GM21737 (cell line): ENCODE measurements around the gene DNAJC1.
A peak's percentile ranks its signal among the peaks of the same experiment; 100 is the strongest.
"Not testable (repeated sequence)": the region's sequence is repeated elsewhere in the genome, so short reads cannot be mapped to it uniquely, and the experiment has no call there.

ENCODE experiments used
- ATAC-seq: cut with Tn5 transposase; IDR thresholded peaks from one replicate; pipeline ENCODE4 v1.9.1; 2021; ENCODE audit warnings: mild to moderate bottlenecking, moderate library complexity; ENCODE audit not compliant: unreplicated experiment

The DNAJC1 gene, protein sequence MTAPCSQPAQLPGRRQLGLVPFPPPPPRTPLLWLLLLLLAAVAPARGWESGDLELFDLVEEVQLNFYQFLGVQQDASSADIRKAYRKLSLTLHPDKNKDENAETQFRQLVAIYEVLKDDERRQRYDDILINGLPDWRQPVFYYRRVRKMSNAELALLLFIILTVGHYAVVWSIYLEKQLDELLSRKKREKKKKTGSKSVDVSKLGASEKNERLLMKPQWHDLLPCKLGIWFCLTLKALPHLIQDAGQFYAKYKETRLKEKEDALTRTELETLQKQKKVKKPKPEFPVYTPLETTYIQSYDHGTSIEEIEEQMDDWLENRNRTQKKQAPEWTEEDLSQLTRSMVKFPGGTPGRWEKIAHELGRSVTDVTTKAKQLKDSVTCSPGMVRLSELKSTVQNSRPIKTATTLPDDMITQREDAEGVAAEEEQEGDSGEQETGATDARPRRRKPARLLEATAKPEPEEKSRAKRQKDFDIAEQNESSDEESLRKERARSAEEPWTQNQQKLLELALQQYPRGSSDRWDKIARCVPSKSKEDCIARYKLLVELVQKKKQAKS

DNA sequence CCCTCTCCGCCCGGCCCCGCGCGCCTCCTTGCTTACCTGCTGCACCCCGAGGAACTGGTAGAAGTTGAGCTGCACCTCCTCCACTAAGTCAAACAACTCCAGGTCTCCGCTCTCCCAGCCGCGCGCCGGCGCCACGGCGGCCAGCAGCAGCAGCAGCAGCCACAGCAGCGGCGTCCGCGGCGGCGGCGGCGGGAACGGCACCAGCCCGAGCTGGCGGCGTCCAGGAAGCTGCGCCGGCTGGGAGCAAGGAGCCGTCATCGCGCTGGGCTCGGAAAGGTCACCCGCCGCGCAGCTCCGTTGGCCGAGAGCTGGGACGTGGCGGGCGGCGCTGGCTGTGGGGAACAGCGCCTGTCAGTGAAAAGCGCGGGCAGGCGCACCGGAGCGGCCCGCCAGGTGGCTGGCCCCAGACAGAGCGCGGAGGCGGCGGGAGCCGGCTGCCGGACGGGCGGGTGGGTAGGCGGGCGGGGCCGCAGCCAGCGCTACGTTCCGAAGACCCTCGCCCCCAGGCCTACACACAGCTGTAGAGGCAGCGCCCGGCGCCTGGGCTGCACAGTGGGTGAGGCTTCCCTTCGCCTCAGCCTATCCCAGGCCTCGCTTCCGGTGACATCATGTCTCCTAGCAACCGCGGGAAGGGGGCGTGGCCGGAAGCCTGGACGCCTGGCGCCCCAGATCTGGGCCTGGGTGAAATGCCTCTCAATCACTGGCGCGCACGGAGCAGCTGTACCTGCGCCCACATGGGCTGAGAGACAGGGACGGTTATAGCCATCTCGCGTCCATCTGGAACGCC lies at the start of gene DNAJC1:
DNAJC1 (minus strand) TSS at position 554 of the 787 bp plus-strand sequence; CDS start at position 258, 296 bp downstream.
- ATAC-seq = peak; percentile 98

DNA sequence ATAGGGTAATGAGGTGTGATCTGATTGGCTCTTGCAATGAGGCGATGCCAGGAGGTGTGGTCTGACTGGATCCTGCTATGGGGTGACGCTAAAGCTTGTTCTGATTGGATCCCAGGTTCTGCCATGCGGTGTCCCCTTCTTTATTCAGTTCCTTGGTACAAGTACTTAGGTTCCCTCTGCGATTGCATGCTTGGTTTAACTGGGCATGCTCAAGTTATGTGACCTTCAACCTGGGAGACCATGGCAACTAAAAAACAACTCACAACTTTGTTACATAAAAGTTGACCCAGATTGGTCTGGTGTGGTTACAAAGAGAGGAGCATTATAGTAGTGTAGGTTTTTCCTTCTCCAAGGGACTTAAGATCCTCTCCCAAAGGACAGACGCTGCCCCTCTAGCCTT lies 49.5 kb upstream of the DNAJC1 start:
- no peak for ATAC-seq

DNA sequence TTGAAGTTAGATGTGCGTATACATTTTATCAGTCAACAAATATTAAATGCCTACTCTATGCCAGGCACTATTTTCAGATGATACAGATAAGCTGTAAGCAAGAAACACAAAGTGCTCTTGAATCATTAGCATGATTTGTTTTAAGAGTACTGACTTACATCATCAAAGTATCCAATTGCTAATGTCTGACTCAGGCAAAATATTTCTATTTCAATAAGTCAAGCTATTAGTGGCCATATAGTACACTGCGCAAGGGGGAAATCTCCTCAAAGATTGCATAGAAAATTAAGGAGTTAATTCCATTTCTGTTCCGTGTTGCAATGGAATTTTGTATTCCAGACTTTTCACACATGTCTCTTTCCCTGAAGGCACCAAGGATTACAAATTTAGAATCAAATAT lies 46.1 kb upstream of the DNAJC1 start:
- no peak for ATAC-seq

DNA sequence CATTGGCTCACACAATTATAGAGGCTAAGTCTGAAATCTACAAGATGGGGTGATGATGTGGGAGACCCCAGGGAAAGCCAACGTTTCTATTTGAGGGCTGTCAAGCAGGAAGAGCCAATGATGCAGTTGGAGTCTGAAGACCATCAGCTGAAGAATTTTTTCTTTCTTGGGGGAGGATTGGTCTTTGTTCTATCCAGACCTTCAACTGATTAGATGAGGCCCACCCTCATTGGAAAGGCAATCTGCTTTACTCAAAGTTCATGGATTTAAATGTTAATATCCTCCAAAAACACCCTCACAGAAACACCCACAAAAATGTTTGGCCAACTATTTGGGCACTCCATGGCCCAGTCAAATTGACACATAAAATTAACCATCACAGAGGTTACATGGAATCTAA lies 44.3 kb upstream of the DNAJC1 start:
- no peak for ATAC-seq

DNA sequence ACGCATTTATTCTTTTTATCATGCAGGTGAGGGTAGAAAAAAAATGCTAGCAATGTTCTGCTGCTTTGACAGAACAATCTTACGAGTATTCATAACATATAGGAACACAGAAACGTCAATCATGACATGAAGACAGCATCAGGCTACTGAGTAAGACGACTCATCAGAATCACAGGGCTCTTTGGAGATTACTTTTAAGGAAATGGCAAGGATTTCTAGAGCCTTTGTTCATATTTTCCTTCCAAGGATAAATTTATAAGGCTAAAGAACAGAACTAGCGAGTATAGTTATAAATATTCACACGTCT lies 39.8 kb upstream of the DNAJC1 start:
- no peak for ATAC-seq

DNA sequence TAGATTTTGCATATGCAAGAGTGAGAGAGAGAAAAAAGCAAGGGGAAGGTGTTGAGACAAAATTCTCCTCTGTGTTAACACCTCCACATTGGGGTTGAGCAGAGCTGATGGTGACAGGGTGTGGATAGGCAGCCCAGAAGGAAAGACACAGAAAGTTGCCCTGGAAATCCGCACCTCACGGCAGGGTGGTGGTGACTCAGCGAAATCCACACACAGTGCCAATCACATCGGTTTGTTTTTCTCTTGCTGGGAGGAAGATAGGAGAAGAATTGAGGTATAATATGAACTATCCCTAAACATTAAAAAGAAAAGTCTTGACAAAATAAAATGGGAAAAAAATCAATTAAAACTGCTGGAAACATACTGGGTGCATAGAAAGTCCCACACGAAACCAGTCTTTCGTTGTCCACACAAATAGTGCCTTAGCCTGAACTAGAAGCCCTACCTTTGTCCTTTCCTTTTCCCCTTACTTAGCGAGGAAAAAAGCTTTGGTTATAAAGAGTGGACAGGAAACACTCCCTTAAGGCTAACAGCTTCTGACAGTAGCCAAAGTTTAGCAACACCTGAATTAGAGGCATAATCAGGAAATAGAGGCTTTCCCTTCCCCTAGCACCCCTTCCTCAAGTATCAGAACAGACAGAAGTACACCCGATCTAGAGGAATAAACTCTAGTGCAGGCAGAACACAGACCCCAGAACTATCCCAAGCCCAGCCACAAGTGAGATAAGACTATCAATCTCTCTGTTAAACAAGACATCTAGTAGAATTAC lies 39.2 kb upstream of the DNAJC1 start:
- ATAC-seq = no peak

DNA sequence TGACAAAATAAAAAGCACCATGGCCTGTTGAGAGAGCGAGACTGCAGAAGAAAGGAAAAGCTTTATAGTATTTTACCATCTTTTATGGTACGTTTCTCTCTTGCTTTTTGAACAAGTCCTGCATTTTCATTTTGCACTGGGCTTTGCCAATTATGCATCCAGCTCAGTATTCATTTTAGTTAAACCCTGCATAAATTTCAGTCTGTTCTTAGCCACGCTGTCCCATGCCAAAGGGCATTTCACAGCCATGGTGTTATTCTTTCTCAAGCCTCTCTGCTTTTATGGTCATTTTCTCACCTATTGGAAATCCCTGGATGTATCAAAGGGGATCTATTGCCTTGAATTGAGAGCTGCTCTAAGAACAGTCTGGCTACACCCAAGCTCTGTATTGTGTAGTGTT lies 30.8 kb upstream of the DNAJC1 start:
- no peak for ATAC-seq

DNA sequence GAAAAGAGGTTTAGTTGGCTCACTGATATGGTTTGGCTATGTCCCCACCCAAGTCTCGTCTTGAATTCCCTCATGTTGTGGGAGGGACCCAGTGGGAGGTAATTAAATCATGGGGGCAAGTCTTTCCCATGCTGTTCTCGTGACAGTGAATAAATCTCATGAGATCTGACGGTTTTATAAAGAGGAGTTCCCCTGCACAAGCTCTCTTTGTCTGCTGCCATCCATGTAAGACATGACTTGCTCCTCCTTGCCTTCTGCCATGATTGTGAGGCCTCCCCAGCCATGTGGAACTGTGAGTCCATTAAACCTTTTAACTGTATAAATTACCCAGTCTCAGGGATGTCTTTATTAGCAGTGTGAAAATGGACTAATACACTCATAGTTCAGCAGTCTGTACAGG lies 28.7 kb upstream of the DNAJC1 start:
- not testable (repeated sequence) for ATAC-seq

DNA sequence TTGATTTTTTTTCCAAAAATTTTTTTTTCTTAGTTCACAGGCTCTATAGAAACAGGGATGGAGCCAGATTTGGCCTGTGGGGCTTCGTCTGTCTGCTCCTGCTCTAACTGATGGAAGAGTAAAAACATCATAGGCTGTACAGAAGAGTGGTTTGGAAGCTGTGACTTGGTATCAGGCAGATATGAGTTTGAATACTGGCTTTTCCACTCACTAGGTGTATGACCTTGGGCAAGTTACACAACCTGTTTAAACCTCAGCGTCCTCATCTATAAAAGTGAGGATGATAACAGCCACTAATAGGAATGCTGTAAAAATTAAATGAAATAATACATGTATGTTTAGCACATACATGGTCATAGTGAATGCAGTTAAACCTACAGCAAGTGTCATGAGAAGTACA lies 26.9 kb upstream of the DNAJC1 start:
- ATAC-seq = no peak

DNA sequence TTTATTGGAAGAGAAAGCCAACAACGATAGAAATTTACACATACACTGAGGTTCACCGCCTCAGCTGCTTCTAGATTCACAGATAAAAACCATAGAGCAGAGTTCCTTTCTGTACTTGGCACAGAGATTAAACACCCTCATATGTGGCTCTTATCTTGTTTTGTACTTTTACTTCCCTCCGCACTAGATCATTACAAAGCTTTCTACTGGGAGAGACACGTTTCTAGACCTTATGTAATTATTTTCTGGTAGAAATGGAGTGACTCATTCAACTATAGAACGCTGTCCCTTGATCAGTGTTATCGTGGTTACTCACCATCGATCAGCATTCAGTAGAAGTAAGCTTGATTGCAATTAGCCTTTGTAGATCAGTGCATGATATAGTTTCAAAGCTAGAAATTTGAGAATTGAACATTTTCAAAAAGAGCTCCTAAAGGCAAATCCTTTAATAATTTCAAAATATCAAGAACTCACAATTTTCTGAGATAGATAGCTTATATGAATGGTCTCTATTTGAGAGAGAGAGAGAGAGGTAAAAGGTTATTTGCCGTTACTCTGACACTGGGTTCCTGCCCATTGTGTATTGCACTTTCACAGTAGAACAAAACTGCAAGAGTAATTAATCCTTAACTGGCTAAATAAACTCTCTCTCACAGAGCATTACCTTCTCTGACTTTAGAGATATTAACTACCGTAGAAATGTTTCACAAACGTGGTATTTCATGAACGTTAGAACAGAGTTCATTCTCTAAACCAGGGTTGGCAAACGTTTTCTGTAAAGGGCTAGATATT lies 26.1 kb upstream of the DNAJC1 start:
- ATAC-seq = no peak

DNA sequence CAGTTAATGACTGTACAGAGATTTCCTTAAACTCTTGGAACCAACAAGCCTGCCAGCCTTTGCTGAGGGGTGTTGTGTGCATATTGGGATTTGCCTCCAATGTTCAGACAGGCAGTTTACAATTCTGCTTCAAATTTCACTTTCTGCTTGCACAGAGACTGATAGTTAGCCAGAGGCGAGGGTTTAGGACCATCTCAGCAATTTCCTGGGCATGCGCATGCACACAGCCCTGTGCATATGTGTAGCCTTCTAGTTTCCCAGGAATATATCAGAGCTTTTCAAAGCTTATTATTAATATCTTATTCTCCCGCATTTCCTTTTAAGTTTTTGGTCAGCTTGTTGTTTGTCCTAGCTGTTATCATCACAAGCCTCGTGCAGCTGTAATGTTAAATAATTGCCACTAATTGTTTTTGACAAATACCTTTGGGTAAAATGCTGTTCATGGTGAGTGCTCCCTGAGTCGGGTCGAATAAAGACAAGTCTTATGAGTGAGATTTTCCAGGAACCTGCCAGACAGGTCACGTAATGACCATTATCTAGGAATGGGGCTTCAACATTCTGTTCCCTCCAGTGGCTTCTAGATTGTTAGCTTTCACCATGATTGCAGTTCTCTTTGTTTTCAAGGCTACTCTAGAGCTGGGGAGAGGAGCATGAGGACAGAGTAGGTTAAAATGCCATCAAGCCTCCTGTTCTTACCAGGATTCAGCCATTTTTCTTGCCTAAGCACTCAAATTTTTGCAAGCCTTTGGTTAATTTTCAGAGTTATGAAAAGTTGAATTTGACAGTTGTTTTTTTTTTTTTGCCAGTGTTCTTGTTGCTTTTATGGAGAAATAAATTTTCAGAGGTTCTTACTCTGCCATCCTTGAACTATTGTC lies 24.1 kb upstream of the DNAJC1 start:
- ATAC-seq = no peak

DNA sequence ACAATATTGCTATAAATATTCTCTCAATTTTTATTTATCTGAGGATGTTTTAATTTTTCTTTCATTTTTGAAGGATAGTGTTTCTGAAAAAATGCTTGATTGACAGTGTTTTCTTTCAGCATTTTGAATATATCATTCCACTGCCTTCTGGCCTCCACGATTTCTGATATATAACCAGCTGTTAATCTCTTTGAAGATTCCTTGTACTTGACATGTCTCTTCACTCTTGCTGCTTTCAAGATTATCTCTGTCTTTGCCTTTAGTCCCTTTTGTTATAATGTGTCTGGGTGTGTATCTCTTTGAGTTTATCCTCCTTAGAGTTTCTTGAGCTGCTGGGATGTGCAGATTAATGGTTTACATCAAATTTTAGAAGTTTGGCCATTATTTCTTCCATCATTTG lies 22.8 kb upstream of the DNAJC1 start:
- no peak for ATAC-seq

DNA sequence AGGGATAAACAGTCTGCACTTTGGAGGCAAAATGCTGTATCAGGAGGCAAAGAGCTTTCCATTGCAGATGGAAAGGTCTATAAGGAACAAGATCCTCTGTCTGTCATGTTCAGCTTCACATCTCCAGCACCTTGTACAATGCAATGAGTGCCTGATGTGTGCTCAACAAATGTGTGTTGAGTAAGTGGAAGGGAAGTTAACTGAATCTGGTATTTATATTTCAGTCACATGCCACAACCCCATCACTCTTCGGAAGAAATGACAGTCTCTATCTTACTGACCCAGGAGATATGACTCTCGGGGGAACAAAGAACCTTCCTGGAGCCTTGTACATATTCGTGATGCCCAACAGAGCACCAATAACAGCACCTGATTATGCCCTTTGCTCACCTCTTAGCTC lies 20.0 kb upstream of the DNAJC1 start:
- no peak for ATAC-seq

DNA sequence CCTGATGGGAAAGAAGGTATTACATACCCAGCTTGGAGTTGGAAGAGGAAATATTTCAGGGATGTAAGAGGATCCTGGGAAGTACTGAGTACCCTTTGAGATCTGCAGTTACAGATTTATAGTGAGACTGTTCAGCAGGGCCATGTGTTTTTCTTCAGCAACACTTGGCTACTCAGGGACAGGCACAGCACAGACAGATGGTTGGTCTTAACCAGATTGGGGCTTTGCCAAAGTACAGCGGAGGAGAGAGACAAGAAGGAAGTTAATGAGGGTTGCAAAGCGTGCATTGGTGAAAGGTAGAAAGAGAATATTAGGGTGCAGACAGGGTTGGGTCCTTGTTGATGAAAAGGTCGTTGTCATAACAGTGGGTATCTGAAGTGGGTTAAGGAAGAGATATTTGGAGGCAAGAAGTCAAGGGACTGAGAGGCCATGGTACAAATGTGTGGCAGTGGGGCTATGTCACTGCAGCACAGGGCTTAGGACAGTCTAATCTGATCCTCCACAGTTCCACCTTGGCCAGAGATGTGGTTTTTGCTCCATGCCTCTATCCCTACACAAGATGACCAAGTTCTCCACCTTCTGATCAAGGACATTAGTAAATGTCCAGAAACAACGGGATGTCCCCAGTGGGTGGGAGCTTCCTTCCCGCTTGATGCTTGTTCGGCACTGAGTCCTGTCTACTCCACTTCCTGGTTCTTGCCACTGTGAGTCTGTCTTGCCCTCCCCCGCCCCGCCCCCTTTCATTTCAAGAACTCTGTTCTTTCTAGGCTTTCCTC lies 18.9 kb upstream of the DNAJC1 start:
- no peak for ATAC-seq

DNA sequence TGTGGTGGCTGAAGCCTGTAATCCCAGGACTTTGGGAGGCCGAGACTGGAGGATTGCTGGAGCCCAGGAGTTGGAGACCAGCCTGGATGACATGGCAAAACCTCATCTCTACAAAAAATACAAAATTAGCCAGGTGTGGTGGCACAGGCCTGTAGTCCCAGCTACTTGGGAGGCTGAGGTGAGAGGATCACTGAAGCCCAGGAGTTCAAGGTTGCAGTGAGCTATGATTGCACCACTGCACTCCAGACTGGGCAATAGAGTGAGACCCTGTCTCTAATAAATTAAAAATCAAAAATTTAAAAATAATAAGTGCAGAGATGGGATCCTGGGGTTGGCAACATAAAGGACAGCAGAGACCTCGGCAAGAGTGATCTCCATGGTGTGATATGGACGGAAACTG lies 17.6 kb upstream of the DNAJC1 start:
- not testable (repeated sequence) for ATAC-seq

DNA sequence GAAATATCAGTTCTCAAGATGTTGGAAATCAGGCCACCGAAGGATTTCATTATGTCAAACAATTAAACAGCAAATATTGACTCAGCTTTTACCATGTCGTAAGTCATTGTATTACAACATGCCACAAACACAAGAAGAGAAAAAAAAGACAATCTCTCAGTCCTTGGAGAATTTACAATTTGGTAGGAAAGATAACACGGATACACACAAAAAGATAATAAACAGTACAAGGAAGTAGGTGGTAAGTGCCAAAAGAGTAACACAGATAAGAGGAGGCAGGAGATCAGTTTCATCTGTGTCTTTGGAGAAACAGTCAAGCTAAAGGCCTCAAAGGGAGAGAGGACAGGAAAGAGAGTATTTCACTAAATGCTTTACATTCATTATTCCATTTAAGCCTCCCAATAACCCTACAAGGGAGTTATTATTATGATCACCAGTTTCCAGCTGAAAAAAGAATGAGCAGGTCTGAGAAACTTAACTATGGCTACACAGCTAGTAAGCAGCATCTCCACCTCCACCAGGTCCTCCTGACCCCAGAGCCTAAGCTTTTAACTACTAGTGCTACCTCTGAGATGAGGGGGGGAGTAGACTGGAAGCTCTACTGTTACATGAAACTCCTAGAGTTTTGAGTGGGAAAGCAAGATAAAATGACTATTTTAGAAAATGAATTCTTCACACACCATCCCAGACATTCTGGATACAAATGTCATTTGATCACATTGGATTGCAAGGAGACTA lies 13.9 kb upstream of the DNAJC1 start:
- no peak for ATAC-seq

DNA sequence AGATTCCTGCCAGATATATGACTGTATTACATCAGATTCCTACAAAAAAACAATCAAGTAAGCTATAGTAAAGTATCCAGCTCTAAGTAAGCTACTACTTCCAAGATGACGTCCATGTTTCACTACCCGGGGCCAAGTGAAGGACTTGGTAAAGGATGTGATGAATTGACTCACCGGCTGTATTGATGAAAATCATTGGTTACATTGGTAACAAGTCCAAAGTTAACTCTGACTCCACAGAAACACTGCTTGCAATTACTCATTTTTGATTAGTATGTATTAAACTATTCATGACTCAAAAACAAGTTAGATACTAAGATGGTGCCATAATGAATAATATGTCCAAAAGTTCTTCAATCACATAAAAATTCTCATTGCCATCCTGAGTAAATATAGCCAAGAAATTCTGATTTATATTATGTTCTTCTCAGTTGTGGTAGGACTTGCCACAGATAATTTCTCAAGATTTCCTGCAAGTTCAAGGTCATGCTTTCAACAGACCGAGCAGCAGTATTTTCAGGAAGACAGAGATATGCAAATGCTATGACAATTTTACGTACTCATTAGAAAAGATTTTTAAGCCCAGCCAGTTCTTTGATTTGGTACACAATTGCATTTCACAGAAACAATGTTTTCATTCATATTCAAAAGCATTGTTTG lies 12.6 kb upstream of the DNAJC1 start:
- no peak for ATAC-seq

DNA sequence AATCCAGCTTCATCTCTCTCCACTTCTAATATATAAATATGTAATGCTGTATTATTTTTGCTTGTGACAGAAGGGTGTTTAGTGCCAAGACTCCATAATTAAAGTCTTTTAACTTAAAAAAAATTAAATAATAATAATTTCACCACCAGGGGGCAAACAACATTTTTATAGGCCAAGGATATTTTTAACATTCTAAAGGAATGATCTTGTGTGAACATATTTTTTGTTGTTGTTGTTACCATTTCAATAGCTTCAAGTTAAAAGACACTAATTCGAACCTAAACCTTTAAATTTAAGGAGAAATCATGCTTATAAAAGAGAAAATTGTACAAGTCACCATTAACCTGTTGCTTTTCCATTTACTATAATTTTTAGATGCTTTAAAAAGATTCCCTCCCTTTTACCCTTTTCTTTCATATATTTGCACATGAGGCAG lies 7.5 kb upstream of the DNAJC1 start:
- ATAC-seq = no peak
